GM21526 (cell line): ENCODE results near the gene ODAD2.
A peak's percentile ranks its signal among the peaks of the same experiment; 100 is the strongest.
"Not testable (repeated sequence)": the region's sequence is repeated elsewhere in the genome, so short reads cannot be mapped to it uniquely, and the experiment has no call there.

Experiments
- ATAC-seq: cut with Tn5 transposase; IDR thresholded peaks from one replicate; pipeline ENCODE4 v1.9.1; 2021; ENCODE audit warnings: moderate library complexity; ENCODE audit not compliant: unreplicated experiment, low FRiP score

The ODAD2 gene

DNA sequence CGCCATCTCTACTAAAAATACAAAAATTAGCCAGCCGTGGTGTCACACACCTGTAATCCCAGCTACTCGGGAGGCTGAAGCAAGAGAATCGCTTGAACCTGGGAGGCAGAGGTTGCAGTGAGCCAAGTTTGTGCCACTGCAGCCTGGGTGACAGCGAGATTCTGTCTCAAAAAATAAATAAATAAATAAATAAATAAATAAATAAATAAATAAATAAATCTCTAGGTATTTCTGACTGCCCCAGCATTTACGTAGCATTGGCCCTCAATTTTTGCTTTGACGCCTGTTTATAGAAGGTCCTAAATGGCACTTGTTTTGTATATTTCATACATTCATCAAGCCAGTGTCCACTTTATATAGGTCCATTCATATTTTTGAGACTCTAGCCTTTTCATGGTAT is 28.9 kb downstream of the ODAD2 start:
- not testable (repeated sequence) for ATAC-seq

DNA sequence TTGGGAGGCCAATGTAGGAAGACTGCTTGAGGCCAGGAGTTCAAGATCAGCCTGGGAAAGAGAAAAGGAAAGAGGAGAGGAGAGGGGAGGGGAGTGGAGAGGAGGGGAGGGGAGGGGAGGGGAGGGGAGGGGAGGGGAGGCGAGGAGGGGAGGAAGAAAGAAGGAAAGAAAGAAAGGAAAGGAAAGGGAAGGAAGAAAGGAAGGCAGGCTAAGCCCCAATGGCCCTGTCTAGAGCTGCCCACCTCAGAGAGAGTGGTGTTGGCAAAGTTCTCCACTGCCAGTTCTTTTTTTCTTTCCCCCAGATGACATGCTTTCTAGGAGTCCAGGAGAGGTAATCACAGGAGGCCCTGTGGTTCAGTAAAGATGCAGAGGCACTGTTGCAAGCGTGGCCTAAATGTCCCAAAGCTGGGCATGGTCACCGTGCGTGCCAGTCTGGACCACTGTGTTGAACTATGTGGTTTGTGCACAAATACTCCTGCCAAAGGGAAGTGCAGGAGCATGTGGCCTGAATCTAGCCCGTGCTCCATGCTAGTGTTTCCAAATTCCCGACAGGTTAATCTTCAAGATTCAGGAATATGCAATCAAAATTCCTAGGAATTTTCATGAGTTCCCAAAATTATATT is 39.7 kb downstream of the ODAD2 start:
- no peak for ATAC-seq

DNA sequence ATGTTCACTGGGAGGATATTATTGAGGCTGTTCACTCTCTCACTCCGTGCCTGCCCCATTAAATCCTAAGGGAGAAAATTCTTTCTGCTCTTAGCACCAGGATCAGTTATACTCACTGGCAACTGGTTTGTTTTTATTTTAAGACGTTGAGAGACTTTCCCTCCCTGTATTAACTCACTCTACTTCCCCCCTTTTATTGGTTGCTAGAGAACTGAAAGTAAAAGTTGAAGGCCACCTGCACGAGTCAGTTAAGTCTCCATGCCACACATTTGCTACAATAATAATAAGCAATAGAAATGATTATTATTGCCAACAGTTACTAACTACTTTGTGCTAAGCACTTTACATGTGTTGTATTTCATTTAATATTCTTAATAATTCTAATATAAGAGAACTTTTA is 40.5 kb downstream of the ODAD2 start:
- peak; percentile 91 for ATAC-seq

DNA sequence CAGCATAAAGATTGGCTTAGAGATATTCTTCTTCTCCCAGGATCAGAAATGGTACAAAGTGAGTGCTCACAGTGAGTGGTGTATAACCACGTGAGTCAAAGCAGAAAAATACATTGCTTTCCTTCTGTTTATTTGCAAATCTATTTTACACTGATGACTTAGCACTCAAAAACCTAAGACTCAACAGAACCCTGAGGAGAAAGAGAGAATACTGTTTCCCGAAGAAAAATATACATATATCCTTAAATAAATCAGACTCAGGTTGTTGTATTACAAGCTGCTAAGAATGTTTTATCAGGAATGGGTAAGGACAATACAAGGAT is 48.7 kb downstream of the ODAD2 start:
- ATAC-seq: no peak

DNA sequence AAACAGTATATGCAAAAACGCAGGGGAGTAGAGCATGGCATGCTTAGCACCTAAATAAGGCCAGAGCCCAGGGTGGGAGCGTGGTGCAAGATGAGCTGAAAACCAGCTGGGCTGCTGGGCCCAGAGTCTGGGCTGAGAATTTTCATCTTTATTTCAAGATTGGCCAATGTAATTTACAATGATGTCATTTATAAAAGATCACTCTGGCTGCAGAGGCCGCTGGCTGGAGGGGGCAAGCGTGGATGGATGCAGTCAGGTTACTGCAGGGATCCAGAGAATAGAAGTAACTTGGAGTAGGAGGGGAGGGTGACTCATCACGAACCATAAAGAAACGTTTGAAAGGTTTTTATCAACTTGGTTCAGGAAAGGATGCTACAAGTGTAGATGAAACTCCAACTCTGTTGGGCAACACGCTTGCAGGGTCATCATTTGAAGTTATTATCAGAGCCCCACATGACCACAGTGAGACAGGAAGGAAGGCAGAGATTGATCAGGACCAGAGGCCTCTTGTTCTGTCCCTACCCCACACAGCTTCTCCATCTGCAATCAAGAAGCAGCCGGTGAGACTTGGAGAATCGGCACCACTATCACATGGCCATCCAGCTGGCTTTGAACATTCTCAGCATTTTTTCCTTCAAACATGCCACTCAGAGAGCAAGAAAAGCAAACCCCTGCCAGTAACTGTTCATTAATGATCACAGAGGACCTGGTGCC is 49.2 kb downstream of the ODAD2 start:
- ATAC-seq: no peak

DNA sequence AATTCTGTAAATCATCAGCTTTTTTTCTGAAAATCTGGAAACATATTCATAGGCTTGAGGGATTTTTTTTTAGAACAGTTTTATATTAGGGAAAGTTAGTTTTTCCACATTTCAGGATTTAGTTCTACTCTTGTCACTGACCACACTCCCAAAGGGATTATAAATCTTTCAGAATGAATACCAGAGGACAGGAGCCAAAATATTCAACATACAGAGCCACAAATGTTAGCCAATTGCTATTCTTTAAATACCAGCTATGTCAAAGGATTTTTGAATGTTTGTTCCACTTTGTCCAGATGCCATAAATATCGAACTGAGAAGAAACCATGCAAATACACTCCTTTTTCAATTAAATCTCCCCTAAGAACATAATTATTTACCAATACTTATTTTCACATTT is 50.7 kb downstream of the ODAD2 start:
- no peak for ATAC-seq

DNA sequence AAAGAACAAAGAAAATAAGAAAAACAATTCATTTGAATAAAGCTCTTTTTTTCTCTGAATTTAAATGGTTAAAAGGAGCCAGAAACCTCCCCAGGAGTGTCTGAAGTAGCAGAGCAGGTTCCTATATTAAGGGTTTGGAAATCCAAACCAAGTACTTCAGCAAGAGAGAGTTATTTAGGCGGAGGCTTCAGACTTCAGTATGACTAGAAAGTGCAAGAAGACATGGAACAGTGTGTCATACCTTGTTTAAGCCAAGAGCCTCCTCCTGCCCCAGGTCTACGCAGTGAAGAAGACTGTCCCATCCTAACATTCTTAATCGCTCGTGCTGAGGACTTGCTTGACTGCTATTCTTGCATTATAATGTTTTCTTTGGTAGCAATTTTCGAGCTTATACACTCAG is 51.3 kb downstream of the ODAD2 start:
- ATAC-seq: no peak

DNA sequence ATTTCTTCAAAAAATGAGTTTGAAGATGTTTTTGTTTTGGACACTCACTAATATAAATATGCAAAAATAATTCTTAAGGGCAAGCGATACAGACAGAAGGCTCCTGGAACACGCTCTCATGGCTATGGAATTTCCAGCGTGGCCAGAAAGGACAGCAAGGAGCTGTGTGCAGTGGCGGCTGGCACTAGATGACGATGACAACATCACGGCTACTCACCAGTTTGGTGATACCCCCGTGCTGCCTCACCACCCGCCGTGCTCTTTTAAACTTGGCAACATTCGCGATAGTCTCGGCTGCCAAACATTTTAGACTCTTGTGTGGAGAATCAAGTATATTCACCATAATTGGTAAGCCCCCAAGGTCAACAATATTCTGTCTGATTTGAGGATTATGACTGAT is 54.9 kb downstream of the ODAD2 start:
- ATAC-seq: no peak

DNA sequence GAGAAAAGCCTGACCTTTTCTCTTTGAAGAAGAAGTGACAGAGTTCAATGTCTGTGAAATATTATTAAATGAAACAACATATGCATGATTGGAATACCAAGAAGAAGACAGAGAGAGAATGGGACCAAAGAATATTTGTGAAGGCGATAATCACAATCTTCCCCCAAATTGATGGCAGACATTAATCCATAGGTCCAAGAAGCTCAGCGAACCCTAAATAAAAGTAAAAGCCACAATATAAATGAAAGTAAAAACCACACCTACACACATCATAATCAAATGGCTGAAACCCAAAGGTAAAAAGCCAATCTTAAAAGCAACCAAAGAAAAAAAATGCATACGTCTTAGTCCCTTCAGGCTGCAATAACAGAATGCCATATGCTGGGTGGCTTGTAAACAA is 84.0 kb downstream of the ODAD2 start:
- ATAC-seq: no peak

DNA sequence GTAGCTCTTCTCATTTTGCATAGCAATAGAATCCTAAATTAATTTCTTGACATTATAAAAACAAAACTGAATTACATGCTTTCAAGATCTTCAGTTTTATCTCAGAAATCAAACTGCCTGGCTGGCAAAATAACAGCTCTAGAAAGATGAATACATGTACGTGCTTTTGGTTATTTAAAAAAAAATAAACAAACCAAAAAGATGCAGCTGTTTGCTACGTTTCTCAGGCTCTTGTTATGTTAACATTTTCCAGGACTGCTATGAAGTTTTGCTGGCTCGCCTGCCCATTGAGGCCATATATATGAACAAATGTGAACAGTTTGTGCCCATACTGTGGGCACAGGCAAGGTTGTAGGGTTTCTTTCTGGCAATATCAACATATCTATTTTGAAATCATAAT is 86.6 kb downstream of the ODAD2 start:
- ATAC-seq: no peak

DNA sequence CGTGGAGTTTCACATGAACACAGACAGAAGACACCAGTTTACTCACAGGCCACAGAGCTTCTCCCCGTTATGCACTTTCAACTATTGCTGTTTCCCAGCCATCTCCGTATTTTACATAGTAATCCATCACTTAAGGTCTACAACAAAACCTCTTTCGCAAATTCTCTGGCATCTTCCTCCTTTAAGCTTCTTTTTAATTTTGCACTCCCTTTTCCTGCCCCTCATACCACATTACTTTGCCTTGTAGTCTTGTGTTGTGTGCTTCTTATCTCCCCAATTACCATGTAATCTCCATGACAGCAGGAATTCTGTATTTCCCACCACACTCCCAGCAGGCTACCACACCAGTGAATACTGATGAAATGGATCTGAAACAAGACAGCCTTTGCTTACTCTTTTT is 87.3 kb downstream of the ODAD2 start:
- ATAC-seq: no peak

DNA sequence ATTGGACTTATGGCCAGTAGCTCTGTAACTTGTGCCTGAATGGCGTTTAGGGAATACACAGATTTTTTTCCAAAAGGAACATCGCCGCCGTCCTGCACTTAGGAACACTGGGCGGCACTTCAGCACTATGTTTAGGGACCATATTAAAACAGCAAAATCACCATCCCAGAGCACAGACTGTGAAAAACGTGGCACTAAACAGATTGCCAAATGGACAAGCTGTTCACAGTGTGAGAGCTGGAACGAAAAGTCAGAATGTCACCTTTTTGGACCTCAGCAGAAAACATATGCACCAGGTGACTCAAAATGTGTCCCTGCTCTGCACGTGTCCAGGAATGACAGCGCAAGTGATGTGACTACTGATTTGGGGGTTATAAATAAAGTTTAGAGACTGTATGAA is 87.9 kb downstream of the ODAD2 start:
- no peak for ATAC-seq

DNA sequence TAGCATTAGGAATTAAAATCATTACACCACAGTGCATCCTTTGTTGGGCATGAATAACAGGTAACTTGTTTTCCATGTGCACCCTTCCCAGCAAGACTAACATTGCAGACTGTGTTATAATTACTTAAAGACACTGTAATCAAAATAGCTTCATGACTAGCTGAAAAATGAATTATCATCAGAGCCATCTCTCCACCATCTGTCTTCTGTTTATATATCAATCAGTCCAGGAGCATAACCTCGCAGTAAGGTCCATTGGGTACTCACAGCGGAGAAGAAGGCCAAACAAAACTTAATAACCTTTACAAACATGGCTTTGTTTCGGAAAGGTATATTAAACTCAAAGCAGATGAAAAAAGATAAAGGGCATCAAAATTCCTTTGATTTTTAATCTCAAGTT is 90.6 kb downstream of the ODAD2 start:
- no peak for ATAC-seq

DNA sequence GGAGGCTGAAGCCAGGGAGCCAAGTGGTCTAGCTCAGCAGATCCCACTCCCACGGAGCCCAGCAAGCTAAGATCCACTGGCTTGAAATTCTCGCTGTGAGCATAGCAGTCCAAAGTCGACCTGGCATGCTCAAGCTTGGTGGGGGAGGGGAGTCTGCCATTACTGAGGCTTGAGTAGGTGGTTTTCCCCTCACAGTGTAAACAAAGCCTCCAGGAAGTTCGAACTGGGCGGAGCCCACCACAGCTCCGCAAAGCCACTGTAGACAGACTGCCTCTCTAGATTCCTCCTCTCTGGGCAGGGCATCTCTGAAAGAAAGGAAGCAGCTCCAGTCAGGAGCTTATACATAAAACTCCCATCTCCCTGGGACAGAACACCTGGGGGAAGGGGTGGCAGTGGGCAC is 99.4 kb downstream of the ODAD2 start:
- ATAC-seq: not testable (repeated sequence)

DNA sequence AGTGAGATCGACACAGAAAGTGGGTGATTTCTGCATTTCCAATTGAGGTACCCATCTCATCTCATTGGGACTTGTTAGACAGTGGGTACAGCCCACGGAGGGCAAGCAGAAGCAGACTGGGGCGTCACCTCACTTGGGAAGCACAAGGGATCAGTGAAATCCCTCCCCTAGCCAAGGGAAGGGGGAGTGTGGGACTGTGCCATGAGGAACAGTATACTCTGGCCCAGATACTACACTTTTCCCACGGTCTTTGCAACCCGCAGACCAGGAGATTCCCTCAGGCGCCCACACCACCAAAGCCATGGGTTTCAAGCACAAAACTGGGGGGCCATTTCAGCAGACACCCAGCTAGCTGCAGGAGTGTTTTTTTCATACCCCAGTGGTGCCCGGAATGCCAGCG is 99.8 kb downstream of the ODAD2 start:
- no peak for ATAC-seq

DNA sequence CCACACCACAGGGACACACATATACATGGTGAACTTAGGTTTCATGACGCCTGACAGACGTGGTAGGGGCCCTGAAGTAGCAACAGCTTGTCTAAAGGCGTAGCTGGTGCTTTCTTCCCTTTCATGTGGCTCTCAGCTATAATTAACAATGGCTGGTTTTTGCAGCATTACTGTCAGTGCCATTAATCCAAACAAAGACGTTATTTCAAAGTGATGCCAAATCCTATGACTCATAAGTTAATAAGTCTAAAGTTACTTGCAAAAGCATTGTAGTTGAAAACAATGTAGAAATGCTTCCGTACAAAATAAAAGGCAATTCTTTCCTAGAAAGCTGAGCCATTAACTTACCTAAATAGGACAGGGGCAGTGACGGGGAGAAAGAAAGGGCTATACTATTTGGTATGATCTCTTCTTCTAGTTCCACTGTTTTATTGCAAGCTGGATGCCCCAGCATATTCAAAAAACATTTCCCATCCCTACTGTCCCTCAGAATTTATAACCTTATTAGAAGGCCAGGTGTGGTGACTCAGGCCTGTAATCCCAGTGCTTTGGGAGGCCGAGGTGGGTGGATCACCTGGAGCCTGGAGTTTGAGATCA is 105.4 kb downstream of the ODAD2 start:
- ATAC-seq: no peak

DNA sequence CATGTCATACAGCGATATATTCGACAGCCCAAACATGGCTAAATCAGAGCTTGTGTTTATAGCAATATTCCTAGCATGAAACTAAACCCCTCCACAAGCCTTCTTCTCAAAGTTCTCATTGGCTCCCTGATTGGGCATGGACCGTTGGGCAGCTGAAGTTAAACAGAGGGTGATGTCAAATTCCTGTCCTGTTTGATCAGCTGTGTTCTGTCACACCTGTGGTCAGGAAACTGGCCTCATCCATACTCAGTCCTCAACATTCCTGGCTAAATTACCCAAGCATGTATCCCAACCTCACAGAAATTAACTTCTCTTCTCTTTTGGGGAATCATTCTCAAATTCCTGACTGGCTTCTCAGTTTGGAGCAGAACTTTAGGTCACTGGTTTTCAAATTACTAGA is 107.9 kb downstream of the ODAD2 start:
- no peak for ATAC-seq

DNA sequence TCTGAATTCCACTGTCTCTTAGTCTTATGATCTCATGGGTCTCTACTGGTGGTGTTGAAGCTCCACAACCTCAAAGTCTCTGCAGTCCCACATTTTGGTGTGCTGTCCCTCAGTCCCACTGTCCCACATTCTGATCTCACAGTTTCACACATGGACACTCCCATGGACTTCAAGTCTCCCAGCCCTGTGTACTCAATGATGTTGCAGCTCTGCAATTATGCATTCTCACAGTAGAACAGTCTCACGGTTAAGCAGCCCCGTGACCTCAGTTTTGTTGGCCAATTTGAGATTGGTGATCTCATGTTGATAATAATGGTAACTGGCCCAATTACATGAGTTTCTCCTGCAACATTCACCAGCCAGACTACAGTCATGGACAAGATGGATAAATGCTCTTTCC is 109.4 kb downstream of the ODAD2 start:
- ATAC-seq: no peak

DNA sequence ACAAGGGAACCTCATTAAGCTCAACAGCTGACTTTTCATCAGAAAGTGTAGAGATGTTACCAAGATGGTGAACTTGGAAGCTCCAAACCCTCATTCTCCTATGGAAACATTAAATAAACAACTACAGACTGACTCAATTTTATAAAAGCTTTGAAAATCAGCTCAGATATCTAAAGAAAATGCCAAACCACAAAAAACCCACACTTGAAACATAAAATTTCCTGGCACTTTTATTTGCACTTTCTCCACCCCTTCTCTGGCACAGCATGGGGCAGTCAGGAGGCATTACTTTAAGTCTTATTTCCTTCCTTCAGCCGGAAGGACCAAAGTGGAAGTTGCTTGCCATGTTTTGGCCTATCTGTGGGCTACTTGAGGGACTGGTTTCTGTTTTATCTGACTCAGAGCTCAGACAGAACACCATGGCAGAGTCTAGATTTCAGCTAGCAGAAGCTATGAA is 114.7 kb downstream of the ODAD2 start:
- ATAC-seq: no peak

DNA sequence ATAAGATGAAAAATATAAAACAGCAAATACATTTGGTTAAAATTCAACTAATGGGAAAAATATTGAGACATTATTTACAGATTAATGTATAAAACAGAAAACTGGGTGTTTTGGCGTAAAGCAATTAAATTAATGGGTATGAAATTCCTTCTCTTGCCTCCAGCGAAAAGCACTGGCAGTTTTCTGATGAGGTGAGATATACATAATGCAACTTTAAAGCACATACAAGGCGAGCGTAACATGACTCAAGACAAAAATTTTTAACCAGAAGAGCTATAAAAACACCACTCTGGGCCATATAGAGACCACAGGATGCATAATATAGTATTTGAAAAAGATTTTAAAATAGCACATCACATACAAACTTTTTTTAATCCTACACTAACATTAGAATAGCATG is 120.6 kb downstream of the ODAD2 start:
- ATAC-seq: no peak

DNA sequence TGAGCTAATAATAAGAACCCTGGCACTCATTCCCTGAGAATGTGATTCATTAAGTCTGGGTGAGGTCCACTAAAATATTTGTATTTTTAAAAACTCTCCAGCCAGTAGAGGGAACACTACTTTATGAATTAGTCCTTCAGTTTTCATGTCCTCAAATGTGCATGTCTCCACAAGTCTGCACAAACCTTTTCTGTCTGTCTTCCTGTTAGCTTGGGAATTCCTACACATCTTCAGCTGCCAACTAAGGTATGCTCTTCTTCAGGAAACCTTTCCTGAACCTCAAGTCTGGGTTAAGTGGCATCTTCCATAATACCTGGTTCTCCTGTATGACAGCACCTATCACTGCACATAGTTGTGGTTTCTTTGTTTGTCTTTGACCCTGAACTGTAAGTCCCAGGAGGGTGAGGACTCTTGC is 133.7 kb downstream of the ODAD2 start:
- no peak for ATAC-seq

DNA sequence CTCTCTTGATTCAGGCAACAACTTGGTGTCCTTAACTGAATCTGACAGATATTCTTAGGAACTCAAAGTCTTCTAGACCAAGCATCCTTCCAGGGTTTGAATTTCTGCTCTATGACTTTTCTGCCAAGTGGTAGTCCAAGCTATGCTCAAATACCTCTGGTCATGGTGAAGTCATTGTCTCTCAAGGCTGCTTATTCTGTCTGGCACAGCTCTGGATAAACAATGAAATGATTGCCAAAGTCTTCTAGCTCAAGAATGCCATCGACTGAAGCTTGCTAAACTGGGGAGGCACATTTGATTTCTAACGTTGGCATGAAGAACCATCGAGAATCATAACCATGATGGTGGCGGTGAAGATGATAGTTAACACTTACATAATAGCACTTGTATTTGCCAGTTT is 137.1 kb downstream of the ODAD2 start:
- no peak for ATAC-seq
